Keratinocyte (primary cell): ENCODE measurements around the gene CRBN. TPM values are rescaled to one million over a fixed set of nuclear protein-coding genes. Genes with fewer than 3 reads are reported as not detected.

ENCODE experiments used
- DNase-seq: peaks from one replicate; pipeline ENCODE4 v3.0.0-alpha.2; 2011; ENCODE audit warnings: low read depth, missing footprints, low spot score
- FAIRE-seq: peaks from 2 replicates; lab custom pipeline; 2011; peaks lifted over from hg19 to GRCh38; lab: Jason Lieb, UNC
- H2AFZ ChIP-seq: 2 replicates; pipeline ENCODE4 v1.6.0; 2012; ENCODE audit warnings: low read length, control low read depth, inconsistent platforms; ENCODE audit not compliant: control insufficient read depth
- H3K27ac ChIP-seq: 2 replicates; pipeline ENCODE4 v1.5.1; 2011; ENCODE audit warnings: low read length; ENCODE audit not compliant: control insufficient read depth, insufficient read depth
- H3K27me3 ChIP-seq: 3 replicates; pipeline ENCODE4 v1.6.0; 2011; ENCODE audit warnings: low read length; ENCODE audit not compliant: control insufficient read depth, insufficient read depth; ENCODE audit errors: extremely low read depth
- H3K36me3 ChIP-seq, 2 experiments: 2 replicates in 1 of 2; 3 replicates in 1 of 2; pipeline ENCODE4 v1.5.1; 2011; ENCODE audit warnings: low read length in 2 of 2, mild to moderate bottlenecking in 1 of 2; ENCODE audit not compliant: control insufficient read depth in 2 of 2, insufficient read depth in 2 of 2; ENCODE audit errors: extremely low read depth in 1 of 2
- H3K4me1 ChIP-seq: 3 replicates; pipeline ENCODE4 v1.5.1; 2011; ENCODE audit warnings: low read length; ENCODE audit not compliant: control insufficient read depth, insufficient read depth; ENCODE audit errors: extremely low read depth
- H3K4me2 ChIP-seq: 3 replicates; pipeline ENCODE4 v1.6.0; 2011; ENCODE audit warnings: low read depth, low read length; ENCODE audit not compliant: control insufficient read depth, insufficient read depth; ENCODE audit errors: extremely low read depth
- H3K4me3 ChIP-seq, 3 experiments: fragments of 200-600 bp in 1 of 3; sonication (generic) in 1 of 3; 2 replicates in 2 of 3; 3 replicates in 1 of 3; pipeline ENCODE4 v1.5.1; 2011 to 2016; ENCODE audit warnings: low read length in 3 of 3, mild to moderate bottlenecking in 3 of 3, control low read depth in 2 of 3, inconsistent platforms in 1 of 3, low read depth in 1 of 3, mixed read lengths in 1 of 3, mixed run types in 1 of 3, moderate library complexity in 1 of 3; ENCODE audit not compliant: control insufficient read depth in 2 of 3, insufficient read depth in 2 of 3; ENCODE audit errors: extremely low read depth in 1 of 3
- H3K79me2 ChIP-seq: 2 replicates; pipeline ENCODE4 v1.6.0; 2012; ENCODE audit warnings: low read length; ENCODE audit not compliant: control insufficient read depth, insufficient read depth
- H3K9ac ChIP-seq: 3 replicates; pipeline ENCODE4 v1.6.0; 2011; ENCODE audit warnings: low read length; ENCODE audit not compliant: control insufficient read depth, insufficient read depth; ENCODE audit errors: extremely low read depth
- H3K9me1 ChIP-seq: 3 replicates; pipeline ENCODE4 v1.6.0; 2011; ENCODE audit warnings: low read length; ENCODE audit not compliant: control insufficient read depth, insufficient read depth; ENCODE audit errors: extremely low read depth
- H3K9me3 ChIP-seq: 2 replicates; pipeline ENCODE4 v1.5.1; 2012; ENCODE audit warnings: low read depth, low read length; ENCODE audit not compliant: control insufficient read depth
- H4K20me1 ChIP-seq: 3 replicates; pipeline ENCODE4 v1.6.0; 2011; ENCODE audit warnings: low read length; ENCODE audit not compliant: control insufficient read depth, insufficient read depth; ENCODE audit errors: extremely low read depth
- CTCF ChIP-seq, 3 experiments: IDR thresholded peaks in 1 of 3; conservative IDR thresholded peaks in 1 of 3; optimal IDR thresholded peaks in 1 of 3; 2 replicates in 2 of 3; 3 replicates in 1 of 3; pipeline versions ENCODE3 to v1.5.1; 2011; ENCODE audit warnings: low read length in 3 of 3, mild to moderate bottlenecking in 3 of 3, moderate library complexity in 2 of 3, control low read depth in 1 of 3, inconsistent platforms in 1 of 3; ENCODE audit not compliant: insufficient read depth in 2 of 3; ENCODE audit errors: extremely low read depth in 1 of 3
- EZH2 ChIP-seq: IDR thresholded peaks from one replicate; pipeline ENCODE4 v1.6.1; 2012; ENCODE audit warnings: inconsistent platforms, mild to moderate bottlenecking, low read length, moderate library complexity
- dilution Hi-C: fragments of 300-500 bp; cut with MboI; formaldehyde crosslinking; loops from one replicate; pipeline ENCODE4 v1.7.0; 2020; ENCODE audit warnings: low sequenced_read_pairs; ENCODE audit not compliant: extremely low pct_ligation_motif_present
- polyA plus RNA-seq, 5 experiments: library from polyadenylated mRNA; depleted of rRNA in 3 of 5; stranded (reverse) in 3 of 5; stranded (forward) in 1 of 5; unstranded in 1 of 5; fragments of >200 nt; gene quantifications; 1 replicate in 1 of 5; 2 replicates in 3 of 5; 3 replicates in 1 of 5; pipeline versions ENCODE4 v1.2.1 to v1.2.3, GENCODE V29; 2011 to 2012; ENCODE audit warnings: missing spikeins in 2 of 5, low read depth in 1 of 5, low replicate concordance in 1 of 5

The CRBN gene
- polyA plus RNA-seq, 1 donor (not counting 4 experiments of a cell fraction or from before 2014, with no cell fraction given) = 37.7 TPM

DNA sequence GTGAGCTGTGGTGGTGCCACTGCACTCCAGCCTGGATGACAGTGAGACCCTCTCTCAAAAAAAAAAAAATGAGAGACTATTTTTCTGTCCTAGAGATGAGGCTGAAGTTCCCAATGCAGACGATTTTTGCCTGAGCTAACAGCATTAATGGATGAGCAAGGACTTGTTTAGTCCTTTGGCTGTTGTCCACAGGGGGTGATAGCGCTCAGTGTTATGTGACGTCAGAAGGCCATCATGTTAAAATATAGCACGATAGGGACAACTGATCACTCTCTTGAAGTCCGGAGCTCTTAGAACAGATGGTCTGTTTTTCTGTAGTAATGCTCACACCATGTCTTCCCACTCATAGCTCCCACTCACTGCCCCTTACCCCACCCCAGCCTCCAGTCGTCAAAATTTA is 46.0 kb downstream of the CRBN start:
- H3K79me2 ChIP-seq = peaks cover 79% of the 10 kb centered on the region
- TF ChIP-seq EZH2 = no peak
- no peak for TF ChIP-seq CTCF (optimal IDR thresholded peaks at IDR 0.05 in 1 of 3, IDR thresholded peaks at IDR 0.05 in 1 of 3, conservative IDR thresholded peaks at IDR 0.05 in 1 of 3; ENCODE audit: extremely low read depth in 1 of 3, insufficient read depth in 2 of 3, low read length in 3 of 3)

DNA sequence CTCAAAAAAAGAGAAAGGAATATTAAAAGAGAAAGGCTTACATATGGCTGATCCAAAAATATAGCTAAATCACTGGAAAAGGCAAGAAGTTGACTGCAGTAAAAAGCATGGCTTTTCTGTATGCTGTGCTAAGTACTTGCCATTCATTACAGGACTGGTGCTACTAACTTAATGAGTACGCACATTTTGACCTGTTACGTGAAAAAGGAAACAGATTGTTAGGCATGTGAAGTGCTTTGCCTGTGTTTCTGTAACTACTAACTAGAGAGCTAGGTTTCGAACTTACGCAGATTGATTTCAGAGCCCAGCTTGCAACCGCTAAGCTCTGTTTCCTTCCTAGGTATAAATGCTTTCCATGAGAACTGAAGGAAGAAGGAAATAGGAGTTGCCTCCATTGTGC is 49.9 kb downstream of the CRBN start:
- Histone ChIP-seq H3K9me3 (no peaks in the 10 kb centered on the region), H3K9ac (no peak overlapping the region), H3K27me3 (no peaks in the 10 kb centered on the region), H3K79me2 (peaks cover 60% of the 10 kb centered on the region), H2AFZ (no peak overlapping the region), H3K4me3 (no peak overlapping the region), H3K9me1 (no peaks in the 10 kb centered on the region), H3K4me1 (peaks cover 11% of the 10 kb centered on the region), H3K36me3 (peaks cover 10 to 21% of the 10 kb centered on the region in 2 experiments), H3K4me2 (no peak overlapping the region), H3K27ac (no peak overlapping the region), H4K20me1 (peaks cover 1% of the 10 kb centered on the region)
- no peak for TF ChIP-seq CTCF (optimal IDR thresholded peaks at IDR 0.05 in 1 of 3, IDR thresholded peaks at IDR 0.05 in 1 of 3, conservative IDR thresholded peaks at IDR 0.05 in 1 of 3; ENCODE audit: extremely low read depth in 1 of 3, insufficient read depth in 2 of 3, low read length in 3 of 3)
- no peak for TF ChIP-seq EZH2
- DNase-seq = no peak
- FAIRE-seq = no peak
- dilution Hi-C loops = no loop called here

More for the DNA sequence above, 46.0 kb downstream of the CRBN start:
- peaks cover 8% of the 10 kb centered on the region for H4K20me1 ChIP-seq
- no peaks in the 10 kb centered on the region for H3K27me3 ChIP-seq
- DNase-seq (no peak), FAIRE-seq (no peak)
- no peak overlapping the region for H2AFZ ChIP-seq
- H3K9me1 ChIP-seq = no peaks in the 10 kb centered on the region
- H3K36me3 ChIP-seq = peaks cover 16 to 21% of the 10 kb centered on the region in 2 experiments
- H3K9ac ChIP-seq = no peak overlapping the region
- H3K9me3 ChIP-seq = no peaks in the 10 kb centered on the region
- H3K4me1 ChIP-seq = peaks cover 6% of the 10 kb centered on the region
- H3K4me2 ChIP-seq = no peak overlapping the region
- dilution Hi-C loops = no loop called here
- H3K4me3 ChIP-seq = no peak overlapping the region
- no peak overlapping the region for H3K27ac ChIP-seq
